ENCODE results near the gene CADPS. TPM values are rescaled to one million over a fixed set of nuclear protein-coding genes. Genes with fewer than 3 reads are reported as not detected.
A peak's percentile ranks its signal among the peaks of the same experiment; 100 is the strongest.

CADPS gene
- total and polyA plus RNA-seq, 12 donors: 1.4 to 36.6 (median 21.6) TPM

DNA sequence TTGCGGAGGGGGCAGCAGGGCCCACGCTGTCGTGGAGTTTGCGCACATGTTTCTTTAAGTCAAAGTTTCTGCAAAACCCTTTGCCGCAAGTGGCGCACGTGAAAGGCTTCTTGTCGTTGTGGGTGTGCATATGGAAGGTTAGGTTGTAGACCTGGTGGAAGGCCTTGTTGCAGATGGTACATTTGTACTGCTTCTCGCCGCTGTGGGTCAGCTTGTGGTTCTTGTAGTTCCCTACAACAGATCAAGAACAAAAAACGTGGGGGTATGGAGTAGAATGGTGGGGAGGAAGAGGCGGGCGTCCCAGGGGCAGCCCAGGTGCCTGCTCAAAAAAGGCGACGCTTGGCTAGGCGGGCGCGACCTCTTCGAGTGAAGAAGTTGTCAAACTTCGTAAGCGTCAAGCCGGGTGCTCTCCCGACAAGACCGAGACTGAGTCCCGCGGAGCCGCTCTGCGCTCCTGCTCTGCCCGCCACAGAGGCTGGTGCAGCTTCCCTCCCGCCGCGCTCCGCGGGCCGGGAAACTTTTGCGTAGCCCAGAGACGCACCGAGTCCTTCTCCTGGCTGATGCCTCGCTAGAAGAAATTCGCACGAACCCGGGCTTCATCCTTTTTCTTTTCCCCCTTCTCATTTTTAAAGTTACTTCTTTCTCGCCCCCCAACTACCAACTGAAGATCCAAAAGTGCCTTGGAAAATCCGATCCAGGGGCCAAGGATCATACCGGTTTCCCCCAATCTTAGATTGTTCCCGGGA, 504.9 kb downstream of the CADPS start:
- Histone ChIP-seq H3K9me3 (no peaks in the 10 kb centered on the region), H3K36me3 (no peaks in the 10 kb centered on the region), H3K27ac (no peak overlapping the region), H3K27me3 (peaks cover 52 to 100% (median 100%) of the 10 kb centered on the region in 7 donors), H3K4me1 (peaks cover 12 to 69% (median 30%) of the 10 kb centered on the region in 9 donors), H3K4me3 (no peak overlapping the region)
- WGBS, 2 donors: 3% methylated on average over 46 of the region's 46 CpGs
- DNase-seq (no peak), ATAC-seq (peak in 1 of 8 donors; percentile 46)
- intact Hi-C loops (cut with DNase I): no loop called here
- TF ChIP-seq, protein P1, sequence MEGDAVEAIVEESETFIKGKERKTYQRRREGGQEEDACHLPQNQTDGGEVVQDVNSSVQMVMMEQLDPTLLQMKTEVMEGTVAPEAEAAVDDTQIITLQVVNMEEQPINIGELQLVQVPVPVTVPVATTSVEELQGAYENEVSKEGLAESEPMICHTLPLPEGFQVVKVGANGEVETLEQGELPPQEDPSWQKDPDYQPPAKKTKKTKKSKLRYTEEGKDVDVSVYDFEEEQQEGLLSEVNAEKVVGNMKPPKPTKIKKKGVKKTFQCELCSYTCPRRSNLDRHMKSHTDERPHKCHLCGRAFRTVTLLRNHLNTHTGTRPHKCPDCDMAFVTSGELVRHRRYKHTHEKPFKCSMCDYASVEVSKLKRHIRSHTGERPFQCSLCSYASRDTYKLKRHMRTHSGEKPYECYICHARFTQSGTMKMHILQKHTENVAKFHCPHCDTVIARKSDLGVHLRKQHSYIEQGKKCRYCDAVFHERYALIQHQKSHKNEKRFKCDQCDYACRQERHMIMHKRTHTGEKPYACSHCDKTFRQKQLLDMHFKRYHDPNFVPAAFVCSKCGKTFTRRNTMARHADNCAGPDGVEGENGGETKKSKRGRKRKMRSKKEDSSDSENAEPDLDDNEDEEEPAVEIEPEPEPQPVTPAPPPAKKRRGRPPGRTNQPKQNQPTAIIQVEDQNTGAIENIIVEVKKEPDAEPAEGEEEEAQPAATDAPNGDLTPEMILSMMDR (IDR thresholded peaks at IDR 0.05): no peak

DNA sequence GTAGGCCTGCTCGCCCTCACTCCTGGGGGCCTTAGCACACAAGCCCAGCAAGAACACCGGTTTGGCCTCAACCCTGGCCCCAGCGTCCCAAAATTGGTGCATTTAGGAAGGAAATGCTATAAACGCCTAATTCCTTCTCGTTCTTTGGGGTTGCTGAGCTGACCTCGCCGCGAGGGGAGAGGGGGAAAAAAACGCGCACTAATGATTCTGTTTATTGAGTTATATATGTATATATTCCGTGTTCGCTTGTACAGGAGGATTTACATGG, 505.8 kb downstream of the CADPS start:
- H3K4me3 ChIP-seq: peak overlapping the region in 8 of 10 donors; percentile 12 to 45 (median 25)
- peaks cover 12 to 65% (median 29%) of the 10 kb centered on the region in 9 donors for H3K4me1 ChIP-seq
- intact Hi-C loops (cut with DNase I): no loop called here
- 4 to 6% methylated on average over 12 of the region's 12 CpGs for WGBS, 2 donors
- DNase-seq (no peak), ATAC-seq (no peak)
- no peaks in the 10 kb centered on the region for H3K9me3 ChIP-seq
- peaks cover 46 to 100% (median 98%) of the 10 kb centered on the region in 7 donors for H3K27me3 ChIP-seq
- TF ChIP-seq, protein P1 (IDR thresholded peaks at IDR 0.05): no peak
- H3K27ac ChIP-seq: no peak overlapping the region
- no peaks in the 10 kb centered on the region for H3K36me3 ChIP-seq

DNA sequence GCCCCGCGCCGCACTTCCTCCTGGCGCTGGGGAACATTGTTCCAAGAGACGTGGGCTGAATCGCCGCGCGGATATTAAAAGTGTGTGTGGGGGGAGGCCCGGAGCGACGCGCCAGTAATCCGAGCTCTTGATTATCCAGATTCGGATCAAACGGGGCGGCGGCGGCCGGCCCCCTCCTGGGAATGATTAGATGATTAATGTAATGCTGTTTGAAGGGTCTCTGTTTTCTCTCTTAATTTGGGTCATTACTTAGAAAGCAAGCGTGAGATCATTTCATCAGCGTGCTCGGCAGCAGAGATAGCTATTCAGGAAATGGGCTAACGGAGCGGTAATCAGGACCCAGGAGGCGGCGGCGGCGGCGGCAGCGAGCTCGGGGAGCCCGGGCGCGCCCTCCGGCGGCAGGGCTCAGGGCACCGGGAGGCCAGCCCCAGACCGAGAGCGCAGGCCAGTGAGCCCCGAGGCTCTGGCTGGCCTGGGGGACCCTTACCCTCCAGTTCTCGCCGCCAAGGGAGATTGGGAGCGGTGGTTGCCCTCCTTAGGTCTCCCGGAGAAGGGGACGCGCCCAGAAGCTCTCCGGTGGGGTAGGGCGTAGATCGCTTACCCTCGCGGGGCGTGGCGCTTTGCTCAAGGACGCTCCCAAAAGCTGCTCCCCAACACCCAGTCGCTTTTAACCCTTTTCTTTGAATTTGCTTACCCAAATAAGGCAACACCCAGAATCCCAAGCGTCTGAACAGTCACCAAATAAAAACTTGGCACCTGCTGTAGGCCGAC, 506.3 kb downstream of the CADPS start:
- intact Hi-C loops (cut with DNase I): no loop called here
- WGBS, 2 donors: 2 to 3% methylated on average over 58 of the region's 58 CpGs
- Histone ChIP-seq H3K4me1 (peaks cover 12 to 60% (median 28%) of the 10 kb centered on the region in 9 donors), H3K36me3 (no peaks in the 10 kb centered on the region), H3K27ac (no peak overlapping the region), H3K27me3 (peaks cover 41 to 100% (median 95%) of the 10 kb centered on the region in 7 donors), H3K9me3 (no peaks in the 10 kb centered on the region), H3K4me3 (peak overlapping the region in 9 of 10 donors; percentile 12 to 45 (median 24))
- TF ChIP-seq, protein P1 (IDR thresholded peaks at IDR 0.05): peak in 3 of 9 donors; percentile 17 to 30 (median 18)
- ATAC-seq (peak in 2 of 8 donors; percentile 16 to 17), DNase-seq (no peak)

DNA sequence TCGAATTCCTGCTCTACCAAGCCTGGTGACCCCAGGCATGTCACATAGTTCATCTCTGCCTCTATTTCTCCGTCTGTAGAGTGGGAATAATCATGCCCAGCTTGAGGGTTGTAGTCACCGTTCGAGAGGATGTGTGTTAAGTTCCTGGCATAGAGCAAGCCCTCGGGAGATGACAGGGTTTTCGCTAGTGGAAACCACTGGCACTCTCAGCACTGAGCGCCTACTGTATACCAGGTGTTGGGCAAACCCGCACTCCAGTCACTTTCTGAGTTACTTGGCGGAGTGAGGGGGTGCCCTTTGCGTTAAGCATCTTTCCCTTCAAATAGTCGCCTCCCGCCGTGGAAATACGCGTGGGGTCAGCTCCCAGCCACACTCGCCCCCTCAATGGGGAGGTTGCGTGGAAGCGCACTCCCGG, 506.9 kb downstream of the CADPS start:
- WGBS, 2 donors: 5 to 6% methylated on average over 19 of the region's 19 CpGs
- Histone ChIP-seq H3K9me3 (no peaks in the 10 kb centered on the region), H3K4me1 (peaks cover 8 to 55% (median 24%) of the 10 kb centered on the region in 9 donors), H3K27me3 (peaks cover 36 to 99% (median 95%) of the 10 kb centered on the region in 7 donors), H3K36me3 (no peaks in the 10 kb centered on the region), H3K27ac (no peak overlapping the region), H3K4me3 (peak overlapping the region in 5 of 10 donors; percentile 23 to 45 (median 30))
- intact Hi-C loops (cut with DNase I): no loop called here
- TF ChIP-seq, protein P1 (IDR thresholded peaks at IDR 0.05): no peak
- ATAC-seq (no peak), DNase-seq (no peak)
